Endodermal cell (in vitro differentiated cells): ENCODE results near the gene ENPP7. TPM values are rescaled to one million over a fixed set of nuclear protein-coding genes. Genes with fewer than 3 reads are reported as not detected.
A peak's percentile ranks its signal among the peaks of the same experiment; 100 is the strongest.

ENCODE experiments used
- DNase-seq: peaks from one replicate; pipeline ENCODE4 v3.0.0-alpha.2; 2017
- H3K27ac ChIP-seq: 2 replicates; pipeline ENCODE4 v1.5.1; 2013; ENCODE audit warnings: mild to moderate bottlenecking, low read depth, low read length, moderate library complexity
- H3K27me3 ChIP-seq: 2 replicates; pipeline ENCODE4 v1.6.1; 2013; ENCODE audit warnings: mild to moderate bottlenecking, low read length, moderate library complexity; ENCODE audit not compliant: insufficient read depth, control insufficient read depth, poor library complexity, severe bottlenecking
- H3K36me3 ChIP-seq: 2 replicates; pipeline ENCODE4 v1.7.0; 2013; ENCODE audit warnings: mild to moderate bottlenecking, low read length, moderate library complexity; ENCODE audit not compliant: control insufficient read depth, insufficient read depth
- H3K4me1 ChIP-seq: one replicate; pipeline ENCODE4 v1.7.0; 2013; ENCODE audit warnings: low read length; ENCODE audit not compliant: control insufficient read depth, insufficient read depth
- H3K4me3 ChIP-seq: 2 replicates; pipeline ENCODE4 v1.5.1; 2013; ENCODE audit warnings: mild to moderate bottlenecking, low read length, moderate library complexity
- H3K9ac ChIP-seq: 2 replicates; pipeline ENCODE4 v1.6.1; 2013; ENCODE audit warnings: mild to moderate bottlenecking, low read length, moderate library complexity; ENCODE audit not compliant: poor library complexity, severe bottlenecking; ENCODE audit errors: extremely low read depth
- H3K9me3 ChIP-seq: 2 replicates; pipeline ENCODE4 v1.6.1; 2013; ENCODE audit warnings: mild to moderate bottlenecking, low read length, moderate library complexity; ENCODE audit not compliant: control insufficient read depth
- H3K27ac Mint-ChIP-seq: 2 replicates; pipeline ENCODE4 v1.8.0; 2020; ENCODE audit warnings: mixed read lengths
- H3K27me3 Mint-ChIP-seq: 2 replicates; pipeline ENCODE4 v1.8.0; 2021; ENCODE audit warnings: mild to moderate bottlenecking, mixed read lengths; ENCODE audit not compliant: insufficient read depth
- H3K36me3 Mint-ChIP-seq: 2 replicates; pipeline ENCODE4 v1.8.0; 2020; ENCODE audit warnings: low read depth, mixed read lengths
- H3K4me1 Mint-ChIP-seq: 2 replicates; pipeline ENCODE4 v1.8.0; 2020; ENCODE audit warnings: mixed read lengths
- H3K4me3 Mint-ChIP-seq: 2 replicates; pipeline ENCODE4 v1.8.0; 2020; ENCODE audit warnings: mild to moderate bottlenecking, moderate library complexity, mixed read lengths
- H3K9me3 Mint-ChIP-seq: 2 replicates; pipeline ENCODE4 v1.8.0; 2020; ENCODE audit warnings: mild to moderate bottlenecking, mixed read lengths
- CTCF ChIP-seq: fragments of 200-600 bp; sonication (generic); conservative IDR thresholded peaks from 2 replicates; pipeline ENCODE4 v1.5.0; 2021; ENCODE audit warnings: antibody characterized with exemption, mild to moderate bottlenecking
- WGBS, 2 experiments: methylation state at CpG; one replicate each; pipeline versions ENCODE4 v1.1.5 to v1.1.7; 2013; ENCODE audit warnings: missing lambda C conversion rate in 2 of 2, mixed read lengths in 1 of 2; ENCODE audit not compliant: insufficient coverage in 1 of 2, insufficient read length in 1 of 2; 5-methylcytosine and 5-hydroxymethylcytosine counted together
- total RNA-seq, 2 donors: library from RNA; stranded (reverse); fragmentation: NEBNext Ultra II Directional in 1 of 2; extraction: Animal tissue kit (Norgen Biotek cat#: 25700) in 1 of 2; gene quantifications; 2 replicates in 1 of 2; 3 replicates in 1 of 2; pipeline ENCODE4 v1.2.1, GENCODE V29; 2021

Gene ENPP7
- total RNA-seq, 2 donors from 2014 or later, result not detected

DNA sequence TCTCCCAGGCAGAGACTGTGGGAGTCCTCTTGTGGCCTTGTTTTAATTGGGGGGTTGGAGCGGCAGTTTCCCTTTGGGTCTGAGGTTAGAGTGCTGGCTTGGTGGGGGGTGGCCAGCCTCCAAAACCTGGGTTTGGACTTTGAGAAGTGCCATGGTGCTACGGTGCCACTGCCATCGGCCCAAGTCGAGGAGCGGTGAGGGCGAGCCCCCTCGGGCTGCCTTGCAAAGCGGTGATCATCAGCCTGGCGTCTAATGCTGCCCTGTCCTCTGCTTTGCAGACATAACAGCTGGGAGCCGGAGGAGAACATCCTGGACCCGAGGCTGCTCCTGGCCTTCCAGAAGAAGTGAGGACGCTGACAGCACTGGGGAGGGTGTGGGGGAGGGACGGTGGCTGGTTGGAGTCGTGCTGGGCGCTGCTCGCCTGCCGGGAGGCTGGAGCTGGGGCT is 48.4 kb downstream of the ENPP7 start:
- WGBS, 2 experiments, result 9 to 23% methylated on average over 6 to 17 of the region's 17 CpGs
- Histone ChIP-seq H3K36me3 (peaks cover 28% of the 10 kb centered on the region), H3K4me1 (peaks cover 13% of the 10 kb centered on the region), H3K27ac (no peak overlapping the region), H3K9me3 (no peaks in the 10 kb centered on the region), H3K27me3 (no peaks in the 10 kb centered on the region), H3K9ac (peak overlapping the region; percentile 51), H3K4me3 (peak overlapping the region; percentile 87)
- Mint-ChIP-seq H3K4me3 (peak overlapping the region; percentile 94), H3K27me3 (peaks cover 2% of the 10 kb centered on the region), H3K9me3 (no peaks in the 10 kb centered on the region), H3K27ac (peak overlapping the region; percentile 87), H3K4me1 (peaks cover 33% of the 10 kb centered on the region), H3K36me3 (peaks cover 45% of the 10 kb centered on the region)
- DNase-seq, result peak; percentile 80
- no peak for TF ChIP-seq CTCF

- H3K27ac ChIP-seq, result no peak overlapping the region
- Mint-ChIP-seq H3K27ac (no peak overlapping the region), H3K4me1 (peaks cover 29% of the 10 kb centered on the region), H3K36me3 (peaks cover 49% of the 10 kb centered on the region), H3K27me3 (peaks cover 2% of the 10 kb centered on the region), H3K4me3 (peak overlapping the region; percentile 94), H3K9me3 (no peaks in the 10 kb centered on the region)
- H3K4me3 ChIP-seq, result peak overlapping the region; percentile 87
- TF ChIP-seq CTCF, result no peak
- H3K27me3 ChIP-seq, result no peaks in the 10 kb centered on the region
- peaks cover 13% of the 10 kb centered on the region for H3K4me1 ChIP-seq
- H3K36me3 ChIP-seq, result peaks cover 34% of the 10 kb centered on the region
- peak overlapping the region; percentile 51 for H3K9ac ChIP-seq
- H3K9me3 ChIP-seq, result no peaks in the 10 kb centered on the region
- WGBS, 2 experiments, result 89 to 93% methylated on average over 9 to 10 of the region's 10 CpGs
- DNase-seq, result no peak
Observed at GRCh38 chr17:79779661-79780365, 49.1 kb downstream of the ENPP7 start.

DNA sequence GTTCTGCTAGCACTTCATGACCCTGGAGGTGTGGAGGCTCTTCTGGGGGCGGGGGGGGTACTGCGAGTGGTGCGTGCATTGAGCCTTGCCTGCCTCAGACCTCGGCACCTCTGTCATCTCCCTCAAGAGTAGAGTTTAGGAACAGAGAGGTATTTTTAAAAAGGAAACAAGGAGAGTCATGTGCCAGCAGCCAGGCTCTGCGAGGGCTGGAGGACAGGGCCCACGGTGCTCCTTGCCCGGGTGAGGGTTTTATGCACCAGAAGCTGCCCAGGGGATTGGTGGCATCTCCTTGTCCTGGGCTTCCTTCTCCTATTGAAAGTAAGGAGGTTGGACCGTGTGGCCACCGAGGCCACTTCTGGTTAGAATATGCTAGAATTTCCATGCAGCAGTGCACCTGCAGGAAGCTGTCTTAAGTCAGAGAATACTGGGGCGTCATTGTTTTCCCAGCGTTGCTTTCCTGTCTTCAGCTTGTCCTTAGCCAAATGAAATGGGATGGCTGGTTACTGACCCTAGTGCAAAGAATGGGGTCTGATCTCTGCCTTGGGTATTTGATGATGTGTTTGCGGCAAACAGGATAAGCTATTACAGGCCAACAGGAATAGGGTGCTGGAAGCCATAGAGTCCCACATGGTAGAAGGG is 50.4 kb downstream of the ENPP7 start:
- Mint-ChIP-seq H3K36me3 (peaks cover 54% of the 10 kb centered on the region), H3K27me3 (no peaks in the 10 kb centered on the region), H3K27ac (no peak overlapping the region), H3K4me3 (no peak overlapping the region), H3K9me3 (no peaks in the 10 kb centered on the region), H3K4me1 (peaks cover 24% of the 10 kb centered on the region)
- no peak for TF ChIP-seq CTCF
- Histone ChIP-seq H3K4me3 (no peak overlapping the region), H3K9me3 (no peaks in the 10 kb centered on the region), H3K27ac (no peak overlapping the region), H3K27me3 (no peaks in the 10 kb centered on the region), H3K4me1 (peaks cover 13% of the 10 kb centered on the region), H3K36me3 (peaks cover 44% of the 10 kb centered on the region), H3K9ac (no peak overlapping the region)
- WGBS, 2 experiments, result 89 to 94% methylated on average over 9 to 12 of the region's 12 CpGs
- DNase-seq, result no peak
